ENCODE data around the gene KLC1.

Gene KLC1

GRCh38 chr14:103692871-103693270 lies 63.9 kb downstream of the KLC1 start:
- DNase-seq = no peak

GRCh38 chr14:103693515-103693914 lies 64.5 kb downstream of the KLC1 start:
- DNase-seq = no peak

GRCh38 chr14:103694572-103695026 lies 65.6 kb downstream of the KLC1 start:
- DNase-seq = no peak

GRCh38 chr14:103695296-103696069 lies 66.5 kb downstream of the KLC1 start:
- no peak for DNase-seq

GRCh38 chr14:103696070-103696402 lies 67.0 kb downstream of the KLC1 start:
- DNase-seq = no peak

- no peak for DNase-seq
Observed at GRCh38 chr14:103696466-103697071, 67.6 kb downstream of the KLC1 start.

GRCh38 chr14:103697206-103697602 lies 68.2 kb downstream of the KLC1 start:
- DNase-seq = no peak

- no peak for DNase-seq
Observed at GRCh38 chr14:103697603-103698379, 68.8 kb downstream of the KLC1 start.

- DNase-seq = no peak
Observed at GRCh38 chr14:103698380-103699260, 69.6 kb downstream of the KLC1 start.

- no peak for DNase-seq
Observed at GRCh38 chr14:103699261-103699661, 70.2 kb downstream of the KLC1 start.

GRCh38 chr14:103699901-103700752 lies 71.1 kb downstream of the KLC1 start:
- DNase-seq = no peak

GRCh38 chr14:103700753-103701490 lies 71.9 kb downstream of the KLC1 start:
- no peak for DNase-seq

GRCh38 chr14:103702095-103702494 lies 73.1 kb downstream of the KLC1 start:
- DNase-seq = no peak

GRCh38 chr14:103702497-103703432 lies 73.8 kb downstream of the KLC1 start:
- DNase-seq = no peak

- DNase-seq = no peak
Observed at GRCh38 chr14:103703433-103704385, 74.7 kb downstream of the KLC1 start.

- no peak for DNase-seq
Observed at GRCh38 chr14:103704708-103705107, 75.7 kb downstream of the KLC1 start.

GRCh38 chr14:103705118-103705503 lies 76.1 kb downstream of the KLC1 start:
- DNase-seq = no peak

- DNase-seq = no peak
Observed at GRCh38 chr14:103705504-103706284, 76.7 kb downstream of the KLC1 start.

All from stimulated activated CD4-positive, alpha-beta T cell treated with anti-CD3 and anti-CD28 coated beads, Interleukin-1b, Interleukin-23, amount 100 ng/mL, for 48 hours (primary cell).